GM18526 (cell line): ENCODE results near the gene CERT1.

Source experiments
- POLR2A ChIP-seq: IDR thresholded peaks from 3 replicates; pipeline ENCODE4 v1.6.1; 2011; ENCODE audit not compliant: insufficient read length; ENCODE audit errors: extremely low read depth

Gene CERT1

DNA sequence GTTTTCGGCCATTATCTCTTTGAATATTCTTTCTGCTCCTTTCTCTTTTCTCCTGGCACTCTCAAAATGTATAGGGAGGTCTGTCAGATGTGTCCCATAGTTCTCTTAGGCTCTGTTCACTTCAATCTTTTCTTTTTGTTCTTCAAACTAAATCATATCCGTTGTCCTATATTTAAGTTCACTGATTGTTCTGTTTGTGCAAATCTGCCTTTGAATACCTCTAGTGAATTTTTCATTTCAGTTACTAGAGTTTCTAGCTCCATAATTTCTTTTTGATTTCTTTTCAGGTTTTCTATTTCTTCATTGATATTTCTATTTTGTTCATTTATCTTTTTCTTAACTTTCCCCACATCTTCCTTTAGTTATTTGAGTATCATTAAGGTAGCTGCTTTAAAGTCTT is 65.4 kb downstream of the CERT1 start:
- TF ChIP-seq POLR2A: no peak

DNA sequence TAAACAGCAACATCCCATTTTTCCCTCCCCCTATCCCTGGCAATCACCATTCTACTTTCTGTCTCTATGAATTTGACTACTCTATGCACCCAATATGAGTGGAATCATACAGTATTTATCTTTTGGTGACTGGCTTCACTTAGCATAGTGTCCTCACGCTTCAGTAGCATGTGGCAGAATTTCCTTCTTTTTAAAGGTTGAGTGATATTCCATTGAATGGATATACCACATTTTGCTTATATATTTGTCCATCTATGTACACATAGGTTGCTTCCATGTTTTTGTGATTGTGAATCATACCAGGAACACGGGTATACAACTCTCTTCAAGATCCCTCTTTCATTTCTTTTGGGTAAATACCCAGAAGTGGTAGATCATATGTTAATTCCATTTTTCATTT is 69.9 kb downstream of the CERT1 start:
- TF ChIP-seq POLR2A: no peak

DNA sequence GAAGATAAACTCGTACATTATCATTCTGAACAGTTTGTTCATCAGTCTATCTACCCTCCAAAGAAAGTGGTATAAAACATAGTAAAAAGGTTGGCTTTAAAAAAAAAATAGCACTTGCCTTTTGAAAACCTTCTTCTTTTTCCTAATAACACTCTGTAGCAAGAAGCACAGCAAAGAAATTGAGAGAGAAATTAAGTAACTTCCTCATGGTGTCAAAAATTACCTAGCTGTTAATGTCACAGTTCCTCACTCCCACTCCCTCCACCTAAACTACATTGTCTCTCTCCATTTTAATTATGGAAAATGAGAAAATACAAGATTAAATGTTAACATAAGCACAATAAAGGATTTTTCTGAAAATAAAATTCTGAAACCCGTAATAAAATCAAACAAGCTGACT is 72.2 kb downstream of the CERT1 start:
- no peak for TF ChIP-seq POLR2A

DNA sequence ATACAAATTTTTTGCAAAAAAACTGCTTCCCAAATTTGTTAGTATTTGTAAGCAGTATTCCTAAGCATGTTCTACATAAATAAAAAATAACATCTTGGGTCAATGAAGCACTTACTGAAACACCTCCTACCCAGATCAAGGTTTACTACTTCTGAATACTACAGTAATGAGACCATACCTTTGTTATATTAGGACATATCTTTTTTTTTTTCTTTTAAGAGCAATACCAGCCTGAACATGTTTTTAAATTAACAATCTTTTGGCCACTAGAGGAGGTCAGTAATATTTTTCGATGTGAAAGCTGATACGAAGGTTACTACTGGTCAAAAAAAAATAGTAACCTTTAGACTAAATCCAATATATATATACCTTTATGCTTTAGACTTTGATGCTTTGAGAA is 72.7 kb downstream of the CERT1 start:
- no peak for TF ChIP-seq POLR2A

DNA sequence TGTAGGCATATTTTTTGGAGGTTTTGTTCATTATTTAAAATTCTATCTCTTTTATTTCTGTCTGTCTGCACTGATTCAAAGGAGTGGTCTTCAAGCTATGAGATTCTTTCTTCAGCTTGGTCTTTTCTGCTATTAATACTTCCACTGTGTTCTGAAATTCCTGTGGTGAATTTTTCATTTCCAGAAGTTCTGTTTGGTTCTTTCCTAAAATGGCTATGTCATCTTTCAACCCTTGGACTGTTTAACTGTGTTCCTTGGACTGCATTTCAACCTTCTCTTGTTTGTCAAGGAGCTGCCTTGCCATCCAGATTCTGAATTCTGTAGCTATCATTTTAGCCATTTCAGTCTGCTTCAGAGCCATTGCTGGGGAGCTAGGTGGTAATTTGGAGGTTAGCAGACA is 76.3 kb downstream of the CERT1 start:
- TF ChIP-seq POLR2A: no peak

DNA sequence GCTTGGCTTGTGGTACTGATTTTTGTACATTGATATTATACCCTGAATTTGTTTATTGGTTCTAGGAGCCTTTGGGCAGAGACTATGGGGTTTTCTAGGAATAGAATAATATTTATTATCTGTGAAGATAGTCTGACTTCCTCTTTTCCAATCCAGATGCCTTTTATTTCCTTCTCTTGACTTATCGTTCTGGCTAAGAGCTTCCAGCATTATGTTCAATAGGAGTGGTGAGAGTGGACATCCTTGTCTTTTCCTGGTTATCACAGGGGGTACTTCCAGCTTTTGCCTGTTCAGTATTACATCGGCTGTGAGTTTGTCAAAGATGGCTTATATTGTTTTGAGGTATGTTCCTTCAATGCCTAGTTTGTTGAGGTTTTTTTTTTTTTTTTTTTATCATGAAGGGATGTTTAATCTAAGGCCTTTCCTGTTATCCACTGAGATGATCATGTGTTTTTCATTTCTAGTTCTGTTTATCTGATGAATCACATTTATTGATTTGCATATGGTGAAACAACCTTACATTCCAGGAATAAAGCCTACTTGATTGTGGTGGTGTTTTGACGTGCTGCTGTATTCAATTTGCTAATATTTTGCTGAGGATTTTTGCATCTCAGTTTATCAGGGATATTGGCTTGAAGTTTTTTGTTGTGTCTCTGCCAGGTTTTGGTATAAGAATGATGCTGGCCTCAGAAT is 77.5 kb downstream of the CERT1 start:
- TF ChIP-seq POLR2A: no peak

DNA sequence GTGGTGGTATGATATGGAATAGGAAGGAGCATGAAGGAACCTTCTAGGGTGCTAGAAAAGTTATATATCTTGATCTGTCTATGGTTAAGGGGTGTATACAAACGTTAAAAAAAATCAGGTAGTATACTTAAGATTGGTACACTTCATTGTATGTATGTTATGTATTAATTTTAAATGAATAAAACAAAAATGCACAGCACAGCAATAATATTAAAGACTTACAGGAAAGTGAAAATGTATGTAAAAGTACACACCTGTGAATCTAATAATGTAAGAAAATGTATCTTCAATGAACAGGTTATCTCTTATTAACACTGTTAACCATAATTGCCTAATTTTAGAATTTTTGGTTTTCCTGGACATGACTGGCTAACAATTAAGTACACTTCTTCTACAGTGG is 97.2 kb downstream of the CERT1 start:
- no peak for TF ChIP-seq POLR2A

DNA sequence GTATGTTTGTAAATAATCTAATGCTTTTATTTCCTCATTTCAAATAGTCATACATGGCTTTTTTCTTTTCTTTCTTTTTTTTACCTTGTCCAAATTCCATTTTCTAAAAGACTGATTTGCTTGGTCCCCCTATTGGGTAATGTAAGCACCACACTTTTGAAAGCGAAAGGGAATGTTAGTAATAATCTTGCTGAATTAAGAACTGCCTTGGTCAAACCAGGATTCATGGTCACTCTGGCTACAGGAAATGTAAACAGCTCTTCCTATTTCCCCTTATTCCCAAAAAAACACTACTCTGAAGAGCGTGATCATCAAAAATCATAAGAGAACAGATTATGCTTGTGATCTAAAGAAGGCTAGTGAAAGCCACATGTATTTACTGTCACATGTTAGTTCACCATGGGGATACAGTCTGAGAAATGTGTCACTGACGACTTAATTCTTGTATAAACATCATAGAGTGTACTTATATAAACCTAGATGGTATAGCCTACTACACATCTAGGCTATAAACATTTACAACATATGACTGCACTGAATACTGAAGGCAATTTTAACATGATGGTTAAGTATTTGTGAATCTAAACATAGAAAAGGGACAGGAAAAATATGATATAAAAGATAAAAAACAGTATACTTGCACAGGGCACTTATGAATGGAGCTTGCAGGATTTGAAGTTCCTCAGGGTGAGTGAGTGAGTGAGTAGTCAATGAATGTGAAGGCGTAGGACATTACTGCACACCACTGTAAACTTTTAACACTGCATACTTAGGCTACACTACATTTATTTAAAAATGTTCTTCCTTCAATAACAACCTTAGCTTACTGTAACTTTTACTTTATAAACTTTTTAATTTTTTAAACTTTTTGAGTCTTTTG is 99.1 kb downstream of the CERT1 start:
- TF ChIP-seq POLR2A: no peak

DNA sequence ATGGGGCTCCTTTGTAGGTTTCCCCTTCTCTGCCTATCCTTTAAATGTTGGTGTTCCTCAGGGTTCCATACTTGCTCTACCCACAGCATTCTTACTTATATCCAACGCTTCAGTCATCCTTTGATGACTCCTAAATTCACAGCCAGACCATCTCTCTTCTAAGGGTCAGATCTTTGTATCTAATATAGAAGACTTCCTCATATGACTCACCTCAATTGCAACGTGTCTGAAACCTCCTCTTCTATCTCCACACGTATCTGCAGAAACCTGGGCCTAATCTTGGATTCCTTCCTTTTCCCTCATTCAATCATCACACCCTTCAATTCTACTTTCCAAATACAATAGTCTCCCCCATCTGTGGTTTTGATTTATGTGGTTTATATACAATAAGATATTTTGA is 106.1 kb downstream of the CERT1 start:
- no peak for TF ChIP-seq POLR2A

DNA sequence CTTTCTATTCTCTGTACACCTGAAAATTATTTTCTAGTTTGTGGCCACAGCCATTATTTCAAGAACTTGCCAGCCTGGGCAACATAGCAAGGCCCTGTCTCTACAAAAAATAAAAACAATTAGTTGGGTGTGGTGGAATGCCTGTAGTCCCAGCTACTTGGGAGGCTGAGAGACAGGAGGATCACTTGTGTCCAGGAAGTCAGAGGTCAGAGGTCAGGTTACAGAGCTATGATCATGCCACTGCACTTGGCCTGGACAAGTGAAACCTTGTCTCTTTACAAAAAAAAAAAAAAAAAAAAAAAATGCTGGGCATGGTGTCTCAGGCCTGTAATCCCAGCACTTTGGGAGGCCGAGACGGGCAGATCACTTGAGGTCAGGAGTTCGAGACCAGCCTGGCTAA is 116.2 kb downstream of the CERT1 start:
- no peak for TF ChIP-seq POLR2A

DNA sequence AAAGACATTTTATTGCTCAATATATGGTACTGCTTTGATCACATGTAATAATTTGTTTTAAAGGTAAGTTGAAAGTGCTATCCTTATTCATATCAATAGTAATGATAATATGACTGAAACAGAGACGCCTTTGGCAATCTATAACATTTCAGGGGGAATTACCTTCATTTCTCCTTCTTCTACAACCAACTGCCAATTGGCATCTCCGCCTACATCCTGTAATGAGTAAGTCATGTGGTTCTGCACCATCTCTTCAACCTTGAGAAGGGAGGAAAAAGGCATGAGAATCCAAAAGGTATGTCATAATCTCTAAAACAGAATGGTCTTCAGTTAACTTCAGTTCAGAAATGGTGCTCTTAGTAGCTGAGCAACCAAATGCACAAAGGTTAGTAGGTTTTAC is 122.0 kb downstream of the CERT1 start:
- no peak for TF ChIP-seq POLR2A

DNA sequence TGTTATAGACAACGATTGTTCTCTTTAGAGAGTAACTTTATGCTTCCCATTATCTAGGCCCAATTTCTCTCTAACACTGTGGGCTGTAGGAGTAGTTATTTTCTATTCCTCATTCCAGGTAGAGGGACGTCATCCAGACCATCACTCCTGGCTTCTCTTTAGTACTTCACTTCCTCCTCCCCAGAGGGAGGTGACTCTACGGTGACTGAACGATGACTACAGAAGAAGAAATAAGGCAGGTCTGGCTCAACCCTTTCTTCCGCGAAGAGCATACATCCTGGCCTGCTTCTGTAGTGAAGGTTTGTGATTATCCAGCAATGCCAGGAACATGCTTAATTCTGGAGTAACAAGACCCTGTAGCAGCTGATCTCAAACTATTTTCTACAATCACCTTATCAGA is 123.6 kb downstream of the CERT1 start:
- no peak for TF ChIP-seq POLR2A

DNA sequence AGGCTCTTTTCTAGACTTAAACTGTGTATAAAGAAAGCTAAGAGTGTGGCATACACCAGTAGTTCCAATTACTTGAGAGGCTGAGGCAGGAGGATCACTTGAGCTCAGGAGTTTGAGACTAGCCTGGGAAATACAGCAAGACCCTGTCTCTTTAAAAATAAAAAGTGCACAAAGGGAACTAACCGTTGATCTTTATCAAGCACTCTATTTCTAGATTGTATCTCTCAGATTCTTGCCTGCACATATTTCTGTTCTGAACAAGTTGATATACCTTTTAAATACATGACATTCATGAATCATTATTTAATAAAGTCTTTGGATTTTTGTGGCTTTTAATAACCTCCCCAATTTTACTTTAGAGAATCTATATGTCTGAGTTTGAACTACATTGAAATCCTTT is 127.2 kb downstream of the CERT1 start:
- TF ChIP-seq POLR2A: no peak

DNA sequence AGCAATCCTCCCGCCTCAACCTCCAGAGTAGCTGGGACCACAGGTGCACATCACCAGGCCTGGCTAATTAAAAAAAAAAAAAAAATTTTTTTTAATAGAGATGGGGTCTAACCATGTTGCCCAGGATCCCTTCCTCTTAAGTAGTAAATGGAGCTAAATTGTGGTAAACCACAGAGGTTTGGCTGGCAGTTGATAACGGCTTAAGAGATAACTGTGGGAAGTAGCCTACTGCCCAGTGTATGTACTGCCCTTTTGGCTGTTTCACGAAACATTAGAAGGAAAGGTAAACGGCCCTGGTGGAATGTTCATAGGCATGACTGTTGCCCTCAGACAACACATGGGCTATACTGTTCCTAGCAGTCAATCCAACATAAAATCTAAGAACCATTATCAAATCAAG is 130.0 kb downstream of the CERT1 start:
- no peak for TF ChIP-seq POLR2A

DNA sequence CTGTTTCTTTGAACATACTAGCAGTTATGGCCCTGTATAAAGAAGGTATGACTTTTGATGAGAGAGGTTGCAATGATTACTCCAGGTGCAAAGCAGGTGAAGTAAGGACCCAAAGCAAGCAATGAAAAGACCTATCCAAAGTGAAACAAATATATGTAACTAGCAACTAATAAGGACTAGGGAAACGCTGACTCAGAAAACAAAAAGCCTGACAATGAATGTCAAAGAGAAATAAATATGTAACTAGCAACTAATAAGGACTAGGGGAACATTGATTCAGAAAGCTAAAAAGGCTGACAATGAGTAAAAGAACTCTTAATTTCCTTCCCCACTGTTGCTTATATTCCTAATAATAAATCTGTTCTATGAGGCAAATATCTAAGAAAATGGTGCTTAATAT is 131.3 kb downstream of the CERT1 start:
- TF ChIP-seq POLR2A: no peak

DNA sequence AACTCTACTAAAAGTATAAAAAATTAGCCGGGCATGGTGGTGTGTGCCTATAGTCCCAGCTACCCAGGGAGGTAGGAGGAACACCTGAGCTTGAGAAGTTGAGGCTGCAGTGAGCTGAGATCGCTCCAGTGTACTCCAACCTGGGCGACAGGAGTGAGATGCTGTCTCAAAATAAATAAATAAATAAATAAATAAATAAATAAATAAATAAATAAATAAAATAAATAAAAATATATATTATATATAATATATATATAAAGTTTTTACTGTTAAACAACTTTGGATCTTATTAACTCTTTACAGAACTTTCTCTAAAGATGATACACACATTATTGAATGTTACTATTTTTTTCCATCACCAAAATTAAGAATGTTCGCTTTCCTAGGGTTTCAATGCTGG is 136.0 kb downstream of the CERT1 start:
- TF ChIP-seq POLR2A: no peak

DNA sequence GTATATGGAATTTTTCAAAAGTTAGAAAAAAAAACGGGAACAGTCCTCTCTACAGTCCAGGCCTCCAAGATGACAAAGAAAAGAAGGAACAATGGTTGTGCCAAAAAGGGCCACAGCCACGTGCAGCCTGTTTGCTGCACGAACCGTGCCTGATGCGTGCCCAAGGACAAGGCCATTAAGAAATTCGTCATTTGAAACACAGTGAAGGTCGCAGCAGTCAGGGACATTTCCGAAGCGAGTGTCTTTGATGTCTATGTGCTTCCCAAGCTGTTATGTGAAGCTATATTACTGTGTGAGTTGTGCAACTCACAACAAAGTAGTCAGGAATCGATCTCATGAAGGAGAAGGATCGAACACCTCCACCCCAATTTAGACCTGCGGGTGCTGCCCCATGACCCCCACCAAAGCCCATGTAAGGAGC is 137.0 kb downstream of the CERT1 start:
- TF ChIP-seq POLR2A: no peak
